Measurements from ENCODE around the gene TNFAIP8L1.

Gene TNFAIP8L1

DNA sequence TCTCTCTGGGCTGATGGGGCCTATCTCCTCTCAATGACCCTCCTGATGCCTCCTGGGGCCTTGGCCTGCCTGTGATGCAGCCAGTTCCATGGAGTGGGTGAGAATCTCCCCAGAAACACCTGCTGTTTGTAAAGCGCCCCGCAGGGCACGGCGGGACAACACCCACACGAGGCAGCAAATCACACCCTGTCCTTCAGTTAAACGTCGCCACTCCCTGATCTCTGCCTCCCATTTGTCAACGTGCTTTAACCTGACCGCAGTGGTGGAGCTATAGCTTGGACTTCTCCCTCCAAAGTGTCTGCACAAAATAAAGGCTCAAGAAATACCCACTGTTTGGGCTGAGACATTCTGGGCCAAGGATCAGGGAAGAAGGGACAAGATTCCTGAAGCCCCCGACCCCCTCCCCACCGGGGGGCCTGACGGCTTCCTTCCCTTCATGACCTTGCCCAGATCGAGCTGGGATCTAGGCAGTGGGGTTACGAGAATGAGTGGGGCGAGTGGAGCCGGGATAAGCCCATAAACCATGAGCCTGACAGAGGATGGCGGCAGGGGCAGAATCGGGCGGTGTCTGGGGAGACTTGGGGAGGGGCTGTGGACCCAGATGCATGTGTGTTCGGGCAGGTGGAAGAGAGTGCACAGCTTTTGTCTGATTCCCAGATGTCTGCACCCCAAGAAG, 22.8 kb downstream of the TNFAIP8L1 start:
- no peak for DNase-seq (ENCODE audit: low read depth)
- in situ Hi-C loops (cut with HindIII; ENCODE audit: low sequenced_read_pairs) = no loop called here
- no peak overlapping the region for H3K4me3 ChIP-seq (ENCODE audit: low read depth, low read length)
- TF ChIP-seq, protein P1, sequence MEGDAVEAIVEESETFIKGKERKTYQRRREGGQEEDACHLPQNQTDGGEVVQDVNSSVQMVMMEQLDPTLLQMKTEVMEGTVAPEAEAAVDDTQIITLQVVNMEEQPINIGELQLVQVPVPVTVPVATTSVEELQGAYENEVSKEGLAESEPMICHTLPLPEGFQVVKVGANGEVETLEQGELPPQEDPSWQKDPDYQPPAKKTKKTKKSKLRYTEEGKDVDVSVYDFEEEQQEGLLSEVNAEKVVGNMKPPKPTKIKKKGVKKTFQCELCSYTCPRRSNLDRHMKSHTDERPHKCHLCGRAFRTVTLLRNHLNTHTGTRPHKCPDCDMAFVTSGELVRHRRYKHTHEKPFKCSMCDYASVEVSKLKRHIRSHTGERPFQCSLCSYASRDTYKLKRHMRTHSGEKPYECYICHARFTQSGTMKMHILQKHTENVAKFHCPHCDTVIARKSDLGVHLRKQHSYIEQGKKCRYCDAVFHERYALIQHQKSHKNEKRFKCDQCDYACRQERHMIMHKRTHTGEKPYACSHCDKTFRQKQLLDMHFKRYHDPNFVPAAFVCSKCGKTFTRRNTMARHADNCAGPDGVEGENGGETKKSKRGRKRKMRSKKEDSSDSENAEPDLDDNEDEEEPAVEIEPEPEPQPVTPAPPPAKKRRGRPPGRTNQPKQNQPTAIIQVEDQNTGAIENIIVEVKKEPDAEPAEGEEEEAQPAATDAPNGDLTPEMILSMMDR (IDR thresholded peaks at IDR 0.05; ENCODE audit: low read depth, low read length, missing control alignments) = no peak

DNA sequence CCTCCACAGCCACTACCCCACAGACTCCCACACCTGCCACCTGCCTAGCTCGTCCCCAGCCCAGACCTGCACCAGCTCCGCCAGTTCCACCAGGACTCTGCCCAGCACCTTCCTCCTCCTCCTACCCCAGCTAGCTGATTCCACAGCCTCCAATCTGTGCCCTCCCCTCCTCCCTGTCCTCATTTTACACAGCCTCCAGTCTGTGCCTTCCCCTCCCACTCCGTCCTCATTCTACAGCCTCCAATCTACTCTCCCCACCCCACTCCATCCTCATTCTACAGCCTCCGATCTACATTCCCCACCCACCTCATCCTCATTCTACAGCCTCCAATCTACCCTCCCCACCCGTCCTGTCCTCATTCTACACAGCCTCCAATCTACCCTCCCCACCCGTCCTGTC, 23.5 kb downstream of the TNFAIP8L1 start:
- in situ Hi-C loops (cut with HindIII; ENCODE audit: low sequenced_read_pairs) = no loop called here
- DNase-seq (ENCODE audit: low read depth) = no peak
- TF ChIP-seq, protein P1 (IDR thresholded peaks at IDR 0.05; ENCODE audit: low read depth, low read length, missing control alignments) = no peak
- H3K4me3 ChIP-seq (ENCODE audit: low read depth, low read length) = no peak overlapping the region

DNA sequence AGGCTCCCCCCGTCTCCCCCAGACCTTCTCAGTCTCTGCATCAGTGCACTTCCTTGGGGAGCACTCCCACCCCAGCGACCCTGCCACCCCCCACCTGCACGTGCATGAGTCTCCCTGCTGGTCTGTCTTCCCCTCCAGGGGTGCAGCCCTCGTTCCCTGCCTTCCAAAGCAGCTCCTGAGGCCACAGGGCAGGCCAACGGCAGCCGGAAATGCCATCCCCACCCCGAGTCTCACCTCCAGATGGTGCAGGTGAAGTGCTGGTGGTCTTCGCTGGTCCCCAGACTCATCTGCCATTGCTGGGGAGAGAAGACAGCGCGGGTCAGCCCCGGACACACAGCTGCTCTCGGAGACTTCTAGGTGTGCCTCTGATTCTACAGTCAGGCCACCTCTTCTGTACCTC, 25.3 kb downstream of the TNFAIP8L1 start:
- DNase-seq (ENCODE audit: low read depth) = no peak
- TF ChIP-seq, protein P1 (IDR thresholded peaks at IDR 0.05; ENCODE audit: low read depth, low read length, missing control alignments) = no peak
- no peak overlapping the region for H3K4me3 ChIP-seq (ENCODE audit: low read depth, low read length)
- in situ Hi-C loops (cut with HindIII; ENCODE audit: low sequenced_read_pairs) = no loop called here

DNA sequence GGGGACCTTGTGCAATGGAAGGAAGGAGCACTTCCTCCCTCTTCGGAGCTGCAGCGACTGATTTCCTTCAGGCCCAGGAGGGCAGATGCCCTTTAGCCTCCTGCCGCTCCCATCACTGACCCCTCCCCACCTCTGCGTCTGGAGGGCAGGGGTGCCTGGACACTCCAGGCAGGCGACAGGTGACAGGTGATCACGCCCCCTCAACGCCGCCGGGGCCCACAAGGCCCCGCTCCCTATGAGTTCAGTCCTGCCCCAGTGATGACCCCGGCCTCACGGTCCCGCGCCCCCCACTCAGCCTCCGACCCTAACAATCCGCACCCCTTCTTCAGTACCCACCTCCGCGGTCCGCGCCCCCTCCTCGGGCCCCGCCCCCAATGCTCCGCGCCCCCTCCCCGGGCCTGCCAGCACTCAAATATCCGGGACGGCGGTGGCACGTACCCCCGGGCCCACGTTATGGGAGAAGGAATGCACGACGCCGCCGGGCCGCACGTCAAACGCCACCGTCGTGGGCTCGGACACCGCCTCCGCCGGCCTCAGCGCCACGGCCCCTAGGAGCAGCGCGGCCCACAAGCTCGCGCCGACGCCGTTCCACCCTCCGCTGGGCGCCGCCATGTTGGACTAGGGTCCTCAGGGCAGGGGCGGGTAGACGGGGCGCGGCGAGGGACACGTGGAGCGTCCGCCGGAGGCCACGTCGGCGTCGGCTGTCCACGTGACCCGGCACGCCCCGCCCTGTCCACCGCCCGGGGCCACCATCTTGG, 30.6 kb downstream of the TNFAIP8L1 start, which contains the start of gene MYDGF:
Gene MYDGF (minus strand): TSS at position 620 of the 758 bp plus-strand sequence. CDS start 8 bp downstream, at position 612.
- H3K4me3 ChIP-seq (ENCODE audit: low read depth, low read length) = peak within 1 kb of the TSS; percentile 91
- peak; percentile 68 for DNase-seq (ENCODE audit: low read depth)
- in situ Hi-C loops (cut with HindIII; ENCODE audit: low sequenced_read_pairs) = no loop called here
- TF ChIP-seq, protein P1 (IDR thresholded peaks at IDR 0.05; ENCODE audit: low read depth, low read length, missing control alignments) = no peak

DNA sequence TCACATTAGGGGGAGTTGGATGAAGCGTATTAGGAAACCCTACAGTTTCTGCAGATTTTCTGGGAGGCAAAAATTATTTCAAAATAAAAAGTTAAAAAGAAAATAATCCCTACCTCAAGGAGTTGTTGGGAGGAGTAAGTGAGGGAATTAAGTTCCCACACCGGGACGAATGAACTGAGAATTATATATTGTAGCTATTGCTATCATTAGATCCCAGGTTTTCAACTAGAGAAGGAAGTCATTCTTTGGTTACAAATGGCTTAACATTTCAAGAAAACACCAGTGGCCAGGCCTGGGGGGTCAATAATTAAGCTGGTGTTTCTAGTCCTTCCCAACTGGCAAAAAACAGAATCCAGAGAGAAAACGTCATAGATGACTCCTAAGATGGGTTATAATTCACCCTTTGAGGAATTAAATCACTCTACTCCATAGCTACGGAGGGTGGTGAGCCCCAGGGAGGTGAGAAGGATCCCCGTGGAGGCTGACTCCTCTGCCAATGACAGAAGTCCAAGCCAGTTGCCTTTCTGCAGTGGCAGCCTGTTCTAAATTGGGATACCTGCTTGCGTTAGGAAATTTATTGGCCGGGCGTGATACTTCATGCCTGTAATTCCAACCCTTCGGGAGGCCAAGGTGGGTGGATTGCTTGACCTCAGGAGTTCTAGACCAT, 32.0 kb downstream of the TNFAIP8L1 start:
- TF ChIP-seq, protein P1 (IDR thresholded peaks at IDR 0.05; ENCODE audit: low read depth, low read length, missing control alignments) = no peak
- in situ Hi-C loops (cut with HindIII; ENCODE audit: low sequenced_read_pairs) = no loop called here
- DNase-seq (ENCODE audit: low read depth) = no peak
- H3K4me3 ChIP-seq (ENCODE audit: low read depth, low read length) = no peak overlapping the region

DNA sequence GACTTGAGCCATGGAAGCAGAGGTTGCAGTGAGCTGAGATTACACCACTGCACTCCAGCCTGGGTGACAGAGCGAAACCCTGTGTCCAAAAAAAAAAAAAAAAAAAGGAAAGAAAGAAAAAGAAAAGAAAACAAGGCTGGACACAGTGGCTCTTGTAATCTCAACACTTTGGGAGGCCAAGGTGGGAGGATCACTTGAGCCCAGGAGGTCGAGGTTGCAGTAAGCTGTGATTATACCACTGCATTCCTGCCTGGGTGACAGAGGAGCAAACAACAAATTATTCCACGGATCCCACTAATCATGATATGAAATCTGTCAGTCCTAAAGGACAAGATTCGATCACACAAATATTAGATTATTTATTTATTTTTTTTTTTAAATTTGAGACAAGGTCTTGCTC, 33.9 kb downstream of the TNFAIP8L1 start:
- H3K4me3 ChIP-seq (ENCODE audit: low read depth, low read length) = no peak overlapping the region
- TF ChIP-seq, protein P1 (IDR thresholded peaks at IDR 0.05; ENCODE audit: low read depth, low read length, missing control alignments) = no peak
- in situ Hi-C loops (cut with HindIII; ENCODE audit: low sequenced_read_pairs) = no loop called here
- DNase-seq (ENCODE audit: low read depth) = no peak
